GM12878 (cell line): ENCODE measurements around the gene CAMK2G. TPM values are rescaled to one million over a fixed set of nuclear protein-coding genes. Genes with fewer than 3 reads are reported as not detected.

ENCODE experiments used
- ATAC-seq: fragments of 200-7000 bp; cut with Tn5 transposase; 3 replicates; pipeline ENCODE4 v1.9.1; 2020; ENCODE audit warnings: mild to moderate bottlenecking, moderate library complexity
- BruUV-seq: library from RNA; stranded (reverse); fragments of 400-500 nt; replicated peaks from 2 replicates; lab custom pipeline; 2021; lab: Mats Ljungman, UMichigan
- CTCF ChIA-PET: fragments of 300-600 bp; sonication (Branson Sonifier 250); formaldehyde crosslinking; extraction: SDS; loops from one replicate; lab custom pipeline; 2021; ENCODE audit warnings: inconsistent platforms; lab: Yijun Ruan, JAX
- POLR2A ChIA-PET: fragments of 350-600 bp; formaldehyde crosslinking; extraction: SDS; loops from one replicate; lab custom pipeline; 2021; ENCODE audit warnings: inconsistent platforms; lab: Charles Lee
- RAD21 ChIA-PET: fragments of 300-600 bp; sonication (Branson Sonifier 250); formaldehyde crosslinking; loops from one replicate; lab custom pipeline; 2023; ENCODE audit warnings: antibody characterized with exemption; ENCODE audit not compliant: unreplicated experiment; lab: Charles Lee
- SMC1A ChIA-PET: fragments of 300-600 bp; sonication (Branson Sonifier 250); formaldehyde crosslinking; loops from one replicate; lab custom pipeline; 2023; ENCODE audit not compliant: unreplicated experiment, uncharacterized antibody; lab: Charles Lee
- DNase-seq: peaks from one replicate; pipeline ENCODE4 v3.0.0-alpha.2; 2011; ENCODE audit warnings: low read depth, low spot score
- FAIRE-seq: peaks from 3 replicates; lab custom pipeline; 2011; peaks lifted over from hg19 to GRCh38; lab: Jason Lieb, UNC
- H2AFZ ChIP-seq: 2 replicates; pipeline ENCODE4 v1.6.0; 2011; ENCODE audit warnings: low read depth, low read length, control low read depth; ENCODE audit not compliant: control insufficient read depth
- H3K27ac ChIP-seq: 2 replicates; pipeline ENCODE4 v1.5.1; 2011; ENCODE audit warnings: control low read depth; ENCODE audit not compliant: control insufficient read depth, insufficient read depth
- H3K27me3 ChIP-seq, 2 experiments: replicated peaks in 1 of 2; 2 replicates each; pipeline versions ENCODE4 v1.6.0 to v1.6.1; 2011; ENCODE audit warnings: low read length in 1 of 2; ENCODE audit not compliant: control insufficient read depth in 2 of 2, insufficient read depth in 2 of 2
- H3K36me3 ChIP-seq, 2 experiments: 2 replicates each; pipeline ENCODE4 v1.5.1; 2011; ENCODE audit warnings: low read length in 1 of 2; ENCODE audit not compliant: control insufficient read depth in 2 of 2, insufficient read depth in 2 of 2
- H3K4me1 ChIP-seq: 2 replicates; pipeline ENCODE4 v1.6.1; 2011; ENCODE audit warnings: mild to moderate bottlenecking, low read length, moderate library complexity, mixed read lengths; ENCODE audit not compliant: control insufficient read depth, insufficient read depth
- H3K4me2 ChIP-seq: 2 replicates; pipeline ENCODE4 v1.6.0; 2011; ENCODE audit warnings: control low read depth; ENCODE audit not compliant: control insufficient read depth, insufficient read depth
- H3K4me3 ChIP-seq: fragments of 200-600 bp; sonication (generic); 2 replicates; pipeline ENCODE4 v1.5.1; 2016
- H3K79me2 ChIP-seq: 2 replicates; pipeline ENCODE4 v1.6.0; 2011; ENCODE audit warnings: low read length; ENCODE audit not compliant: control insufficient read depth, insufficient read depth
- H3K9ac ChIP-seq: 2 replicates; pipeline ENCODE4 v1.8.0; 2011; ENCODE audit warnings: low read length, control low read depth, mixed read lengths; ENCODE audit not compliant: control insufficient read depth, insufficient read depth
- H3K9me3 ChIP-seq: replicated peaks from 3 replicates; pipeline ENCODE4 v1.5.1; 2011; ENCODE audit warnings: mild to moderate bottlenecking, low read length; ENCODE audit not compliant: control insufficient read depth, insufficient read depth
- H4K20me1 ChIP-seq: 2 replicates; pipeline ENCODE4 v1.6.0; 2011; ENCODE audit not compliant: control insufficient read depth, insufficient read depth
- ATF3 ChIP-seq: IDR thresholded peaks from 2 replicates; pipeline ENCODE4 v1.6.1; 2011; ENCODE audit warnings: low read depth, mild to moderate bottlenecking, low read length, moderate library complexity, borderline replicate concordance; ENCODE audit errors: extremely low read depth
- CBFB ChIP-seq: IDR thresholded peaks from 2 replicates; pipeline ENCODE4 v1.6.1; 2016; ENCODE audit warnings: antibody characterized with exemption, low read depth
- ETV6 ChIP-seq, 2 experiments: fragments of 450-650 bp in 1 of 2; IDR thresholded peaks in 1 of 2; conservative IDR thresholded peaks in 1 of 2; 2 replicates each; pipeline ENCODE4 v1.6.1; 2014; ENCODE audit warnings: antibody characterized with exemption in 1 of 2, borderline replicate concordance in 1 of 2, low read depth in 1 of 2, mild to moderate bottlenecking in 1 of 2, moderate library complexity in 1 of 2
- HDAC2 ChIP-seq: fragments of 200-600 bp; sonication (generic); IDR thresholded peaks from 2 replicates; pipeline ENCODE4 v1.6.1; 2017
- JUNB ChIP-seq: IDR thresholded peaks from 2 replicates; pipeline ENCODE4 v1.6.1; 2016; ENCODE audit warnings: antibody characterized with exemption, mild to moderate bottlenecking
- POLR2A ChIP-seq: IDR thresholded peaks from 2 replicates; pipeline ENCODE4 v1.6.1; 2011; ENCODE audit warnings: low read depth, mild to moderate bottlenecking, low read length
- RAD51 ChIP-seq: fragments of 450-650 bp; IDR thresholded peaks from 2 replicates; pipeline ENCODE4 v1.6.1; 2016; ENCODE audit warnings: moderate library complexity, mild to moderate bottlenecking, inconsistent platforms
- RBBP5 ChIP-seq: fragments of 200-600 bp; sonication (generic); conservative IDR thresholded peaks from 2 replicates; pipeline ENCODE4 v1.6.1; 2016
- RELA ChIP-seq: fragments of 450-650 bp; IDR thresholded peaks from 2 replicates; pipeline ENCODE4 v1.8.0; 2014; ENCODE audit warnings: borderline replicate concordance; ENCODE audit not compliant: partially characterized antibody
- RELB ChIP-seq: fragments of 450-650 bp; IDR thresholded peaks from 2 replicates; pipeline ENCODE4 v1.6.1; 2017; ENCODE audit warnings: low read depth, mild to moderate bottlenecking, moderate library complexity
- SMAD5 ChIP-seq: IDR thresholded peaks from 2 replicates; pipeline ENCODE4 v1.6.1; 2016; ENCODE audit warnings: antibody characterized with exemption, low read depth
- SREBF2 ChIP-seq: IDR thresholded peaks from 2 replicates; pipeline ENCODE4 v1.6.1; 2012; ENCODE audit warnings: mild to moderate bottlenecking, low read length
- STAT3 ChIP-seq: IDR thresholded peaks from 2 replicates; pipeline ENCODE4 v1.6.1; 2011; ENCODE audit warnings: low read depth, low read length, improper control_type of control experiment
- TAF1 ChIP-seq: IDR thresholded peaks from 2 replicates; pipeline ENCODE4 v1.6.1; 2011; ENCODE audit warnings: mild to moderate bottlenecking, low read depth, low read length, borderline replicate concordance
- ZBED1 ChIP-seq: IDR thresholded peaks from 2 replicates; pipeline ENCODE4 v1.6.1; 2016; ENCODE audit warnings: borderline replicate concordance
- ZNF592 ChIP-seq: fragments of 450-650 bp; IDR thresholded peaks from 2 replicates; pipeline ENCODE4 v1.6.1; 2017; ENCODE audit warnings: mild to moderate bottlenecking, moderate library complexity
- ZSCAN29 ChIP-seq: fragments of 450-650 bp; IDR thresholded peaks from 2 replicates; pipeline ENCODE4 v1.6.1; 2017; ENCODE audit warnings: mild to moderate bottlenecking, moderate library complexity
- WGBS: methylation state at CpG from one replicate; pipeline ENCODE4 v1.1.6; 2016; ENCODE audit warnings: low lambda C conversion rate; ENCODE audit not compliant: insufficient replicate concordance, insufficient coverage; ENCODE audit errors: missing lambda C conversion rate; 5-methylcytosine and 5-hydroxymethylcytosine counted together
- in situ Hi-C: fragments of 300-500 bp; cut with MboI; formaldehyde crosslinking; loops from 9 replicates; pipeline ENCODE4 v1.14.3; 2018; ENCODE audit warnings: mixed read lengths
- intact Hi-C: fragments of 100-400 bp; cut with micrococcal nuclease; formaldehyde crosslinking; loops from one replicate; pipeline ENCODE4 v1.14.2; 2022; ENCODE audit not compliant: unreplicated experiment
- polyA plus RNA-seq, 11 experiments: library from polyadenylated mRNA; depleted of rRNA in 4 of 11; unstranded in 6 of 11; stranded (reverse) in 5 of 11; fragments of >200 nt; fragmentation: Nextera tagmentation in 4 of 11; fragmentation: Illumina TruSeq in 1 of 11; extraction: Ambion mirVana in 4 of 11; extraction: Trizol in 1 of 11; gene quantifications; 1 replicate in 1 of 11; 2 replicates in 10 of 11; pipeline versions ENCODE4 v1.2.1 to v1.2.3, GENCODE V29; 2011 to 2016; ENCODE audit warnings: inconsistent platforms in 2 of 11, missing spikeins in 2 of 11, low read depth in 1 of 11
- total RNA-seq, 4 experiments: library from RNA; depleted of rRNA in 3 of 4; stranded (reverse); fragments of >200 nt in 3 of 4; fragmentation: Illumina TruSeq in 1 of 4; extraction: Trizol in 1 of 4; gene quantifications; 2 replicates each; pipeline versions ENCODE4 v1.2.1 to v1.2.3, GENCODE V29; 2013 to 2021

The CAMK2G gene
- total and polyA plus RNA-seq, 10 of the 15 experiments (the other 5 are each of a cell fraction or from before 2014, with no cell fraction given), result 5.5 to 24.3 (median 16.9) TPM

GRCh38 chr10:73841526-73842285 lies 32.6 kb downstream of the CAMK2G start (continued):
- TF ChIP-seq ATF3 (no peak), RBBP5 (no peak)
- TF ChIP-seq, all 136 proteins: peak for 0

DNA sequence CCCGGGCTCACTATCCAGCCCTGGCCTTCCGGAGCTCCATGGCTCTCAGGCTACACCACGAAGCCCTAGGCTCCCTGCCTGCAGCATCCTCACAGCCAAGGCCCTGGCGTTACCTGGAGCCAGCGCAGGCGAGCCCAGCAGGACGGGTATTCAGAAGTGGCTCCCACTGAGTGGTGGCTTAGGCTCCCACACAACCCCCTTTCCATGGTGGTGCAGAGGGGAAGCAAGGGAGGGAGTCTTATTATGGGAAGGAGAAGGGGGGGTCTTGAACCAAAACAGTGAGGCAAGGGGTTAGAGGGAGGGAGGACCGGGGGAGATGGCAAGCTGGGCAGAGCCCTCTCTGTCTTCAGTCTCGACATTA lies 33.3 kb downstream of the CAMK2G start:
- no peak overlapping the region for H2AFZ ChIP-seq
- H3K4me1 ChIP-seq, result no peaks in the 10 kb centered on the region
- POLR2A ChIA-PET, result no interaction called here
- no peak overlapping the region for H3K27ac ChIP-seq
- 84% methylated on average over 9 of the region's 9 CpGs for WGBS
- ATAC-seq (no peak), DNase-seq (no peak), FAIRE-seq (no peak)
- H4K20me1 ChIP-seq, result no peaks in the 10 kb centered on the region
- RAD21 ChIA-PET, result interaction anchor here (1.3 to 1.4 kb wide), 2 partner anchors 32 to 39 kb away, joined by 3 to 4 read pairs; no protein-coding TSS in a partner anchor
- H3K36me3 ChIP-seq, result peaks cover under 1 to 4% of the 10 kb centered on the region in 2 experiments; a peak in 3 of 4 replicates
- H3K9ac ChIP-seq, result no peak overlapping the region
- in situ Hi-C loops, result no loop called here
- H3K4me2 ChIP-seq, result no peak overlapping the region
- CTCF ChIA-PET, result no interaction called here
- no peaks in the 10 kb centered on the region for H3K9me3 ChIP-seq
- SMC1A ChIA-PET, result no interaction called here
- no TSS peak for BruUV-seq
- H3K4me3 ChIP-seq, result no peak overlapping the region
- no peaks in the 10 kb centered on the region for H3K79me2 ChIP-seq
- no peaks in the 10 kb centered on the region for H3K27me3 ChIP-seq
- intact Hi-C loops, result no loop called here
- TF ChIP-seq CBFB (no peak), SMAD5 (no peak), ETV6 (conservative IDR thresholded peaks at IDR 0.05 in 1 of 2, IDR thresholded peaks at IDR 0.05 in 1 of 2; ENCODE audit: borderline replicate concordance in 1 of 2, low read depth in 1 of 2) (no peak), ZBED1 (no peak), STAT3 (no peak), ZSCAN29 (no peak), ZNF592 (no peak), RAD51 (no peak), RELA (no peak), SREBF2 (no peak), JUNB (no peak), TAF1 (no peak), POLR2A (no peak), RELB (no peak), HDAC2 (no peak)
